Ishikawa (cell line): ENCODE results near the gene PELI2.

ENCODE experiments used
- CEBPB ChIP-seq: IDR thresholded peaks from 2 replicates; pipeline ENCODE4 v1.6.1; 2012
- CREB1 ChIP-seq: IDR thresholded peaks from 2 replicates; pipeline ENCODE4 v1.6.1; 2012; ENCODE audit warnings: low read depth
- EGR1 ChIP-seq: IDR thresholded peaks from 2 replicates; pipeline ENCODE4 v1.6.1; 2012
- EP300 ChIP-seq: IDR thresholded peaks from 2 replicates; pipeline ENCODE4 v1.6.1; 2012; ENCODE audit warnings: borderline replicate concordance
- FOXM1 ChIP-seq: IDR thresholded peaks from 2 replicates; pipeline ENCODE4 v1.6.1; 2012; ENCODE audit warnings: low read depth, borderline replicate concordance
- NFIC ChIP-seq: IDR thresholded peaks from 2 replicates; pipeline ENCODE4 v1.6.1; 2012
- RAD21 ChIP-seq: IDR thresholded peaks from 2 replicates; pipeline ENCODE4 v1.6.1; 2012; ENCODE audit warnings: low read depth
- TAF1 ChIP-seq: IDR thresholded peaks from 2 replicates; pipeline ENCODE4 v1.6.1; 2012; ENCODE audit warnings: low read depth, mild to moderate bottlenecking
- TEAD4 ChIP-seq: IDR thresholded peaks from 2 replicates; pipeline ENCODE4 v1.6.1; 2012
- YY1 ChIP-seq: IDR thresholded peaks from 2 replicates; pipeline ENCODE4 v1.6.1; 2012; ENCODE audit warnings: low read depth
- ZBTB7A ChIP-seq: IDR thresholded peaks from 2 replicates; pipeline ENCODE4 v1.6.1; 2012; ENCODE audit warnings: low read depth
- TF ChIP-seq, protein P1 (sequence below): IDR thresholded peaks from 2 replicates; pipeline ENCODE4 v1.6.1; 2012
- TF ChIP-seq, protein P2 (sequence below): IDR thresholded peaks from 2 replicates; pipeline ENCODE4 v1.6.1; 2012; ENCODE audit warnings: low read depth, mild to moderate bottlenecking
- TF ChIP-seq, protein P3 (sequence below): IDR thresholded peaks from 2 replicates; pipeline ENCODE4 v1.6.1; 2012

The PELI2 gene

DNA sequence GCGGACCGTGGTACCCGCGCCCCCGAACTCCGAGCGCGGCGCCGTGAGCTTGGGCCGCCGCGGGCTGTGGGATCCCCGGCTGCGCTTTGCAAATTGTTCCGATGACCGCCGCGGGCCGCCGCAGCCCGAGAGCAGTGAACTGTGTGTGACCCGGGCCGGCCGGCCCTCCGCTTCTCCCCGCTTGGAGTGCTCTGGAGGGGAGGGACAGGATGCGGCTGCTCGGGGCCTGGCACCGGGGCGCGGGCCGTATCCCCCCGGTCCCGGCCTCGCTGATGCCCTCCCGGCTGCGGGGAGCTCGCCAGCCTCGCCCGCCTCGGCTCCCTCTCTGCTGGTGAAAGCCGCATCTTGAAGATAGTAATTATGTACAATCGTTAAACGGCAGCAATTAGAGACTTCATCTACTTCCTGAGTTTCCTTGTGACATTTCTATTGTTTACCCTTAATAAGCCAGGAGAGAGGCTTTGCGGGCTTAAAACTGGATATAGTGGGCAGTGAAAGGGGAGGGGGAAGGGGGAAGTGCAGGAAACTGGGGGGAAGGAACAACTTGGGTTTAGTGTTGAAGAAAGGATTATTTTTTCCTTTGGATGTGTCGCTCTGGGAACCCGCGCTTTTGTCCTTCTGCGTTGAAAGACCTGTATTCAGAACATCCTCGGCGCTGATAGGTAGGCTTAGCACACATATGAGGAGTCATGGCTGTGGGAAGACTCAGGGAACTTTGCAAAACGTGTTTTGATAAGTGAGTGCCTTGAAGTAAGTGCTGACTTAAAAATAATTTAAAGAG, 1.2 kb downstream of the PELI2 start:
- TF ChIP-seq NFIC (no peak), ZBTB7A (peak; percentile 27; the same call in 1 of the 2 replicates)

DNA sequence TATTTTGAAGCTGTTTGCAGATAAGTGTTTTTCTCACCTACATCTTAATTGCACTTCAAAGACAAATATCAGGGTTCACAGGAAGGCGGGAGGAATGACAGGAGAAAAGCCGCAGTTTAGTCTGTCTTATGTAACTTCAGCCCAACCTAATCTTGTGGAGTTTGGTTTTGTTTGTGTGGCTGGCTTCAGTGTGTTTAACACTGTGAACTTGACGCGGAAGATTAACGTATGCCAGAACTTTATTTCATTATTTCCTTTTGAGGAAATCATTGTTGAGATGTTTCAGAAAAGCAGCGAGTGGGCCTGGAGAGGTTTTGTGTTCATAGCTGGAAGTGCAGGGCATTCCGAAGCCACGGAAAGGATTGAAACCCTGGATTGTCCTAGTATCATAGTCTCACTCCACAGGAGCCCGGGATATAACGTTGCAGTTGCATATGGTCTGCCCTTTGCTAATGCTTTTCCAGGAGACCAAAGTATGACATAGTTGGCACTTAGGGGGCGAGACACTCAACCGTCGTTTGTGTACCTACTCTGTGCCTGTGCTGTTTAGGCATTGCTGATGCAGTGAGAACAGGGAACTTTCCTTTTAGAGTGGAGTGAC, 2.0 kb downstream of the PELI2 start:
- no peak for TF ChIP-seq CREB1
- TF ChIP-seq, protein P1, sequence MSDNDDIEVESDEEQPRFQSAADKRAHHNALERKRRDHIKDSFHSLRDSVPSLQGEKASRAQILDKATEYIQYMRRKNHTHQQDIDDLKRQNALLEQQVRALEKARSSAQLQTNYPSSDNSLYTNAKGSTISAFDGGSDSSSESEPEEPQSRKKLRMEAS, result no peak
- TF ChIP-seq ZBTB7A, result no peak
- TF ChIP-seq, protein P2, sequence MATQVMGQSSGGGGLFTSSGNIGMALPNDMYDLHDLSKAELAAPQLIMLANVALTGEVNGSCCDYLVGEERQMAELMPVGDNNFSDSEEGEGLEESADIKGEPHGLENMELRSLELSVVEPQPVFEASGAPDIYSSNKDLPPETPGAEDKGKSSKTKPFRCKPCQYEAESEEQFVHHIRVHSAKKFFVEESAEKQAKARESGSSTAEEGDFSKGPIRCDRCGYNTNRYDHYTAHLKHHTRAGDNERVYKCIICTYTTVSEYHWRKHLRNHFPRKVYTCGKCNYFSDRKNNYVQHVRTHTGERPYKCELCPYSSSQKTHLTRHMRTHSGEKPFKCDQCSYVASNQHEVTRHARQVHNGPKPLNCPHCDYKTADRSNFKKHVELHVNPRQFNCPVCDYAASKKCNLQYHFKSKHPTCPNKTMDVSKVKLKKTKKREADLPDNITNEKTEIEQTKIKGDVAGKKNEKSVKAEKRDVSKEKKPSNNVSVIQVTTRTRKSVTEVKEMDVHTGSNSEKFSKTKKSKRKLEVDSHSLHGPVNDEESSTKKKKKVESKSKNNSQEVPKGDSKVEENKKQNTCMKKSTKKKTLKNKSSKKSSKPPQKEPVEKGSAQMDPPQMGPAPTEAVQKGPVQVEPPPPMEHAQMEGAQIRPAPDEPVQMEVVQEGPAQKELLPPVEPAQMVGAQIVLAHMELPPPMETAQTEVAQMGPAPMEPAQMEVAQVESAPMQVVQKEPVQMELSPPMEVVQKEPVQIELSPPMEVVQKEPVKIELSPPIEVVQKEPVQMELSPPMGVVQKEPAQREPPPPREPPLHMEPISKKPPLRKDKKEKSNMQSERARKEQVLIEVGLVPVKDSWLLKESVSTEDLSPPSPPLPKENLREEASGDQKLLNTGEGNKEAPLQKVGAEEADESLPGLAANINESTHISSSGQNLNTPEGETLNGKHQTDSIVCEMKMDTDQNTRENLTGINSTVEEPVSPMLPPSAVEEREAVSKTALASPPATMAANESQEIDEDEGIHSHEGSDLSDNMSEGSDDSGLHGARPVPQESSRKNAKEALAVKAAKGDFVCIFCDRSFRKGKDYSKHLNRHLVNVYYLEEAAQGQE, result no peak
- no peak for TF ChIP-seq EP300
- TF ChIP-seq RAD21, result no peak
- TF ChIP-seq EGR1, result no peak
- TF ChIP-seq YY1, result no peak
- TF ChIP-seq, protein P3, sequence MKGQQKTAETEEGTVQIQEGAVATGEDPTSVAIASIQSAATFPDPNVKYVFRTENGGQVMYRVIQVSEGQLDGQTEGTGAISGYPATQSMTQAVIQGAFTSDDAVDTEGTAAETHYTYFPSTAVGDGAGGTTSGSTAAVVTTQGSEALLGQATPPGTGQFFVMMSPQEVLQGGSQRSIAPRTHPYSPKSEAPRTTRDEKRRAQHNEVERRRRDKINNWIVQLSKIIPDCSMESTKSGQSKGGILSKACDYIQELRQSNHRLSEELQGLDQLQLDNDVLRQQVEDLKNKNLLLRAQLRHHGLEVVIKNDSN, result no peak
- no peak for TF ChIP-seq CEBPB
- TF ChIP-seq TEAD4, result no peak
- TF ChIP-seq NFIC, result no peak

DNA sequence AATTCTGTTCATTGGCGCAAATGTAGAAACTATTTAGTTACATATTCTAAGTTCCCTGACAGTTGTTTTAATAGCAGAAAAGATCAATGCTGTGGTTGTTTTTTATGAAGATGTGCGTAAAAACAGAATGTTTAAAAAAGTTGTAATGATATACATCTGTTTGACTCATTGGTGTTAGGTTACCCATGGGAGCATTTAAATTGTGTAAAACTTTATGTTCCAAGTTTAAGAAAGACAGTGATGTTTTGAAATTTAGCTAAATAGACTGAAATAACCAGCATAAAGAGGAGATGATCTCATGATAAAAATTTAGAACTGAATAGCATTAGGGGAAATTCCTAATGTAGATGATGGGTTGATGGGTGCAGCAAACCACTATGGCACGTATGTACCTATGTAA, 3.6 kb downstream of the PELI2 start:
- TF ChIP-seq NFIC (no peak), TEAD4 (no peak), EP300 (no peak), FOXM1 (no peak), RAD21 (no peak), ZBTB7A (no peak)

DNA sequence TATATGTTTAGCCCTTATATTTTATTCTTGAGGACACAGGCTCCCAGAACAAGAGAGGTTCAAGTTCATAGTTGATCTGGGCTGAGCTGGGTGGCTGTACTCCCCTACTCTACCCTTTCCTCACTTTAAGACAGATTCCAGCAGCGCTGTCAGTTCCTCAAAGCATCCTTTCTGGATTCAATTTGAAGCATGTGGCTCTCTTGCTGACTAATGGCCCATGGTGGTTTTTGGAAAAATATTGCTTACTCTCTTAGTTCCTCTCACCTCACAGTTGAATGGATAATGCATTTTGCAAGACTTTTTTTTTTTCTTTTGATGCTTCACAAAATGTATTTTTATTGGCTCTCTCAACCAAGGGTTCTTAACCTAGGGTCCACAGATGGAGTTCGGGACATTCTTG, 4.1 kb downstream of the PELI2 start:
- TF ChIP-seq, protein P3, result no peak
- TF ChIP-seq FOXM1, result no peak
- TF ChIP-seq TEAD4, result no peak
- no peak for TF ChIP-seq RAD21
- TF ChIP-seq ZBTB7A, result no peak
- TF ChIP-seq EGR1, result no peak
- TF ChIP-seq, protein P1, result no peak
- no peak for TF ChIP-seq NFIC
- TF ChIP-seq, protein P2, result no peak
- no peak for TF ChIP-seq TAF1
- no peak for TF ChIP-seq CREB1

DNA sequence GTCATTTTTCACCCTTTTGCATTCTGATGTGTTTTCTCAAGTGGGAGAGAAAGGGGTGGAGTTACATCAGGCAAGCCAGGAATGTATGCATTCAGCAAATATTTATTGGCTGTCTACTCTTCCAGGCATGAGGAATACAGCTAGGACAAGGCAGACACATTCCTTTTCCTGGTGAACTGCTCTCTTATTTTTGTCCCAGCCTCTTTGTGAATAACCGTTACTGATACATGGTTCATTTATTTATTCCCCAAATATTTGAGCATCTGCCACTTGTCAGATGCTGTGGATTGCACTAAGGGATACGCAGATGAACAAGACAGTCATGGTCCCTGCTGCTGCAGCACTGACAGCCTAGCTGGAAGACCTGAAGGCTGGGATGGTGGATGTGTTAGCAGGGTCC, 6.1 kb downstream of the PELI2 start:
- TF ChIP-seq TAF1 (no peak), EP300 (no peak), RAD21 (no peak), EGR1 (no peak), CREB1 (no peak), NFIC (no peak), CEBPB (no peak)
- TF ChIP-seq, protein P2, result no peak
